ENCODE measurements around the gene KRT16.

DNA sequence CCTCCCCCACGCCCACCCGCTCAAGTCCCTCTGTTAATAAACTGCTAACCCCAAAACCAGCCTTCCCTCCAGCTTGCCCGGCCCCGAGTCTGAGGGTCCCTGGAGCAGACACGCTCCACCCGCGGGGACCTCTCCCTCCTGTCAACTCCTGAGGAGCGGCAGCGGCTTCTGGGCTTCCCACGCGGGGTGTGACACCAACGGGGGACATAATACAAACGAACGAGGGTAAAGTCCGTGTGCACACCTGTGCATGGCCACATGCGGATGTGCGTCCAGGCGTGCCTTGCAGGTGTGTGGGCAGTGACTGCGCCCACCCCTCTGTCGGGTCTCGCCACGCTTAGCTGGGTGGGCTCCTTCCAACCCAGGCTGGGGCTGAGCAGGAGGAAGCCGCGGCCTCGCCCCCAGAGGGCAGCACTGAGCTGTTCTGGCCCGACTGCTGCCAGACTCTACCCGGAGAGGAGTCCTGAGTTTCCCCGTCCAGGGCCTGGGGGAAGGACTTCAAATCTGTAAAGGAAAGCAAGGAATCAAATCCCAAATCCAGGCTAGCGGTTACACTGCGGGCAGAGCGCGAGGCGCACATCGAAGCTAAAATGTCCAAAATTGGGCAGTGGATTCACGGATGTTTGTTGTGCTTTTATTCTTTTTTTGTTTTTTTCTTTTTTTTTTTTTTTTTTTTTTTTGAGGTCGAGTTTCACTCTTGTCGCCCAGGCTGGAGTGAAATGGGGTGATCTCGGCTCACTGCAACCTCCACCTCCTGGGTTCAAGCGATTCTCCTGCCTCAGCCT is 36.0 kb upstream of the KRT16 start:
- TF ChIP-seq, protein P1, sequence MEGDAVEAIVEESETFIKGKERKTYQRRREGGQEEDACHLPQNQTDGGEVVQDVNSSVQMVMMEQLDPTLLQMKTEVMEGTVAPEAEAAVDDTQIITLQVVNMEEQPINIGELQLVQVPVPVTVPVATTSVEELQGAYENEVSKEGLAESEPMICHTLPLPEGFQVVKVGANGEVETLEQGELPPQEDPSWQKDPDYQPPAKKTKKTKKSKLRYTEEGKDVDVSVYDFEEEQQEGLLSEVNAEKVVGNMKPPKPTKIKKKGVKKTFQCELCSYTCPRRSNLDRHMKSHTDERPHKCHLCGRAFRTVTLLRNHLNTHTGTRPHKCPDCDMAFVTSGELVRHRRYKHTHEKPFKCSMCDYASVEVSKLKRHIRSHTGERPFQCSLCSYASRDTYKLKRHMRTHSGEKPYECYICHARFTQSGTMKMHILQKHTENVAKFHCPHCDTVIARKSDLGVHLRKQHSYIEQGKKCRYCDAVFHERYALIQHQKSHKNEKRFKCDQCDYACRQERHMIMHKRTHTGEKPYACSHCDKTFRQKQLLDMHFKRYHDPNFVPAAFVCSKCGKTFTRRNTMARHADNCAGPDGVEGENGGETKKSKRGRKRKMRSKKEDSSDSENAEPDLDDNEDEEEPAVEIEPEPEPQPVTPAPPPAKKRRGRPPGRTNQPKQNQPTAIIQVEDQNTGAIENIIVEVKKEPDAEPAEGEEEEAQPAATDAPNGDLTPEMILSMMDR (IDR thresholded peaks at IDR 0.05), result peak in 5 of 7 experiments; percentile 88 to 99 (median 93)
- no peak for TF ChIP-seq POLR2A (IDR thresholded peaks at IDR 0.05)
- no peak for TF ChIP-seq EP300 (IDR thresholded peaks at IDR 0.05)

All from stomach (tissue), 4 donors.